CD4-positive, alpha-beta T cell treated with Interleukin-15 for 4 hours (primary cell): ENCODE data around the gene NAV2.

Source experiments
- DNase-seq: peaks from one replicate; pipeline ENCODE4 v3.0.0-alpha.2; 2020; ENCODE audit warnings: low spot score

The NAV2 gene

DNA sequence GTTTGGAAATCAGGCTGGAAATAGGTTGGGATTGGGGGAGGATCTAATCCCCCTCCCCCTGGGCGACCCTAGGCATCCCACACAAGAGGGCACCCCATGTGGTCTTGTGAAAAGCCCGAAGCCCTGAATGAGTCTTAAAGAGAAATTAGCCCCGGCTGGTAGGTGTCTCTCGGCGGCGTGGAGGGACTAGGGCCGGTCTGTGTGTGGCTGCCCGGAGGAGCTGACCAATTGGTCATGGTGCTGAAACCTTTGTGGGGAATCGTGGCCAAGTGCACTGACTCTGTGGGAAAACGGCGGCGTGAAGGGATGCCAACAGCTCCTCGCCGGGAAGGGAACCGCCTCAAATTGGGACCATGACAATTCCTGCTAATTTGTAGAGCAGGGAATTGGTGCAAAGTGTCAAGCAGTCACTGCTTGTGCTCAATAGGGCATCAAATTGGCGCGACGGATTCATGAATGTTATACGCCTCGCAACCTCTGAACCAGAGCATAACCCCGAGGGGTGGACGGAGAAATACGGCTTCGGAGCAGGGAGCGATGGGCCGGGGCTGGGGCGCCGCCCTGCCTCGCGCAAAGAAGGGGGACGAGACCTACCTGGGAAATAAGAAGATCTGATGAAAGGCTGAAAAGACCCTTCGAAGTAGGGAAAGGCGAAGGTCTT lies 446.1 kb downstream of the NAV2 start:
- DNase-seq = no peak

DNA sequence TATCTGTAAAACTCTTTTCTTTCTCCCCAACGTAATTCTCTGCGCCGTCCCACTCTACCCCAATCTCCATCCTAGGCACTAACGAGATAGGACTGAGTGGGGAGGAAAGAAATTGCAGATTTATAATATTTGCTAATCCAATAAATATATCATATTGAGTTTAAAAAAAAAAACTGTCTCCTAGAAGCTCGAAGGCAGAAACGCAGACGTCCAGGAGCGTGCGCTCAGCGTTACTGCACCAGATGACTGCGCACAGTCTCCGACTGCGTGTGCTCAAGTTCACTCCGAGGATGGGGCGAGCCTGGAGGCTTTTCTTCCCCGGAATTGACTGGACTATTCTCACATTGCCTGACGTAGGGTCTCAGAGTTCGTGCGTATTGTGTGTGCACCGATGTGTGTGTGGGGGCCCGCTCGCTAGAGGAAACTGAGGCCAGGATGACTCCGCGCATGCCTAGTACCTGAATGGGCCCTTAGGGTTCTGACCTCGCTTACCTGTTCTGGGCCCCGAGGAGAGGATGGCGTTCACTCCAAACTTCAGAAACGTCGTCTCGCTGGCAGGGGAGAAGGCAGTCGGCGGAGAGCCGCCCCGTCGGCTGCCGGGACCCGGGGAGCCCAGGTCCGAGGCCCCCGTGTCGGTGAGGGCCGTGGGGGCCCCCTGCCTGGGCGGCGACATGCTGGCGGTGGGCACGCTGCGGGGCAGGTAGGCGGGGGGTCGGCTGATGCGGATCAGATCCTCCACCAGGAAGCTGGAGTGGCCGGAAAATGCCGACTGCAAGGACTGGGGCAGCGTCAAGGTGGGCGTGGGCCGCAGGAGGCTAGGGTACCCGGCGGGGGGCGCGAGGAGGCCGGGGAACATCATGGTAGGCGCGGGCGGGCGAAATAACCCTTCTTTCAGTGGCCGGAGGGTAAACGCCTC lies 447.1 kb downstream of the NAV2 start:
- DNase-seq = no peak

DNA sequence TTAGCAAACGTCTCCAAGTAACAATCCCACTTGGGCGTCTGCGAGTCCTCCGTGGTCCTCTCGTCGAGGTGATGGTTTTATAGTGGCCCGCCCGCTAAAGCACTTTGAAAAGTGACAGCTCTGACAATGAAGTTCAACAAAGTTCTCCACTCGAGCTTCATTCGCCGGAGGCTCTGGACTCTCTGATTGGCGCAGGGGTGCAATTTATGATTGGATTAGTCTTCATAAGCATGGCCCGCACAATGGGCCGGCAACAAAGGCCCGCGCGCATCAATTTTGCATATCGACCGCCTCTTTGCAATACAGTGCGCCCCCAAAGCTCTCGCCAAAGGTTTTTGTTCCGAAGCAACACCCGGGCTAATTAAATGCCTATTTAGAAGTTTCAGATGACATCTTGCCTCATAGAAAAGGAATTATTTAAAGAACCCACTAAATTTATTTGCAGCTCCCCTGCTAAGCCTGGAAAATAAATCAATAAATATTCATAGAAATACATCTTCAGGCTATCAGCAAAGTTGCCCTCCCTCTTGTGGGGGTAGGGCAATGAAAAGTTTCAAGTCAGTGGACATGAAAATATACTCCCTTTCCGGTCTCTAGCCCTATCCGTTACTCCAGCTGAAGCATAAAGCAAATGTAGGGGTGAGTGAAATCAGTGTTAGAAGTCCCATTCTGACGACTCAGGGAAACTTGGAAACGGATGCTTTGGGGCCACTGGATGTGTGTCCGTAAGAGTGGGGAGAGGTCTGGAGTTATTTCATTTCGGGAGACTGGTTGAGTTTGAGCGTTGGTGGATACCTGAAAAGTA lies 448.0 kb downstream of the NAV2 start, which contains the start of gene DBX1:
Gene DBX1 (minus strand): TSS at position 51 of the 805 bp plus-strand sequence. CDS start 151 bp downstream, outside the sequence.
- DNase-seq = no peak

DNA sequence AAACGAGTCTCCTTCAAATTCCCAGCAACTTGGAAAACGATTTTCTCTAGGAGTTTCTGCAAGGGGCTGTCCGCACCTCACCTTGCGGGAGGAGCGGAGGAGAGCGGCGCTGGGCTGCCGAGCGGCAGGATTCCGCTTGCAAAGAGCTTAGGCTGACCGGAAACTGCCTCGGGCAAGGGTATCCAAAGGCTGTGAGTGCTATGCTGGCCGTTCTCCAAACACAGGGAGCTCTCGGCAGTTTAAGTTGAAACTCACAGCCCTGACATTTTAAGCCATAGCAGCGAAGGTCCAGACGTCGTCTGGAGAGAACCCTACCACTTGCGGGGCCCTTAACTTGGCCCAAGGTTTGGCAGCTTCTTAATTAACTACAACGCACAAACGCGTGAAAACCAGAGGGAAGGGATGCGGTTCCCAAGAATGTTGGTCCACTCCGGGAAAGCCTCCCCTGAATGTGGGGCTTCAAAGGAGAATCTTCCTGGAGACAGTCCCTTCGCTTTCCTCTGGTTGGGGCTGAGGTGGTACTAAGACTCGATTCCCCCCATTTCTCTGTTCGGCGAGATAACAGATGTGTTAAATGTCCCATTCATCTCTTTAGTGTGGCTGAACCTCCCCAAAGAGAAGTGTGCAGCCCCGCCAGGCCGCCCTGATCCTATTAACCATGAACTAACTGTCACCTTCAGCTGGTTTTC lies 448.7 kb downstream of the NAV2 start:
- no peak for DNase-seq

DNA sequence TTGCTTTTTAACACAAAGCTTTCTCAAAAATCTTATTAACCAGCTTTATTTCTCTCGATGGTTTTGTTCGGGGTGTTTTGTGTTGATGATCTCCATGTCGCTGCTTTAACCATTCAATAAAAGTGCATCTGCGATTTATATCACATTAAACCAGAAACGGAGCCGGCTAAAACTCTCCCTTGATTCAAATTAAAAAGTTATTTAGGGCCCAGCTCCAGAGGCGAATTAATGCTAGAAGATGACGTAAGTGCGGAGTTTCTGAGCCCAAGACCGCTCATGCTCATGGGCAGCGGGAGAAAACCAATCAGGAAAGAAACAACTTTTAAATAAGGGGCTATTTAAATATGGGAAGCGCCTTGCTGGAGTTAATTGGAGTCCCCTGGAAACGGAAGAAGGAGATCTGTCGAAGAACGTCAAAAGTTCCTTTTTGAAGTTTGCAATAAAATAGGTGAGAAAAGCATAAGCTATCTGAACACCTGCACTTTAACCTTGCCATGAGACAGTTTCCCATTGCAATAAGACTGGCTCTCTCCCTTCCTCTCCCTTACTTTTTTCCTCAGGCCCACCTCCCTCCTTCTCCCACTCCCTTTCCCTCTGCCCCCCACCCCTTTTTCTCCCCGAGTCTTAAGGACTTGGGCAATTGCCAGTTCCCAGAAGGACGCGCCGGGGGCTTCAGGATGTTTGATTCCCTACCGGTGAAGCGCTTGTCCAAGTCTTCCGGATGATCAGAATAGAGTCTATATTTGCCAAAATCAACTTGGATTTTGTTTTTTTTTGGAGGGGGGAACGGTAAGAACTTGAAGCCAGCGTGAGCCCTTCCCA lies 449.5 kb downstream of the NAV2 start:
- DNase-seq = no peak

DNA sequence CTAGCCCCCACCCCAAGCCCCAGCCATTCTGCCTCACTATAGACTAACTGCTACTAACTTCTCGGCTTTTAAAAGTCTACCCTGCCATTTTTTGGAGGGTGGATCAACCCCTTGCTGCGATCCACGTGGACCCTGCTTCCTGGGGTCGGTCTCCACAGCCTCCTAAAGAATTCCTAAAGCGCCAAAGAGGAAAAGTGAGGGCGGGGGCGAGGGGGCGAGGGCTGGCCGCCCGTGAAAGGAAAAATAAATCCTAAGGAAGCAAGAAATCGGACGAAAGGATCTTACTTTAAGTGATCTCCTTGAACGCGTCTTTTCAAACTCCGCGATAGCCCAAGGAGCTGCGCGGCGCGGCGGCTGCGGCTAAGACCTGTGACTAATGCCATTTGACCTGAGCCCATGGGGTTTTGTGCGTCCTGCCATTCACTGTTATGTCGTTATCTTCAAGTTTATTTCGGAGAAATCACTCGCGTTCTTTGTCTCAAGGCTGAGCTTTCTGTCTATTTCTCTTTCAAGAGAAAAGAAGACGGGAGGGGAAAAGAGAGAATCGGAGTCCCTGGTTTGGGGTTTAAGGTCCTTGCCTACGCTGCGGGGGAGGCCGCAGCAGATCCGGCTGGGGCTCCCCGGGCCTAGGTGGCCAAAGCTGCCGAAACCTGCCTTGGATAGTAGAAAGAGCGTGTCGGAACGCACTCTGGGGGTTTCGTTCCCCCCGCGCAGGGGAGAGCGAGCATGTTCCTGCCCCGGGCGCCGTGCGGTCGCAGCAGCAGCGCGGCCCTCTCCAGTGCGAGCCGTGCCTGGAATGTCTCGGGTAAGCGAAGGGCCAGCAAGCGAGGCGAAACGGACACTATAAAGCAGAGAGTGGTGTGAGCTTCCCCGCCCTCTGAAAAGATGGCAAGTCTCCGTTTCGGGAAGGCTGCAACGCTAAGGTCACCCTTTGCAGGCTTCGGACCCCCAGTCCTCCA lies 450.5 kb downstream of the NAV2 start:
- no peak for DNase-seq

DNA sequence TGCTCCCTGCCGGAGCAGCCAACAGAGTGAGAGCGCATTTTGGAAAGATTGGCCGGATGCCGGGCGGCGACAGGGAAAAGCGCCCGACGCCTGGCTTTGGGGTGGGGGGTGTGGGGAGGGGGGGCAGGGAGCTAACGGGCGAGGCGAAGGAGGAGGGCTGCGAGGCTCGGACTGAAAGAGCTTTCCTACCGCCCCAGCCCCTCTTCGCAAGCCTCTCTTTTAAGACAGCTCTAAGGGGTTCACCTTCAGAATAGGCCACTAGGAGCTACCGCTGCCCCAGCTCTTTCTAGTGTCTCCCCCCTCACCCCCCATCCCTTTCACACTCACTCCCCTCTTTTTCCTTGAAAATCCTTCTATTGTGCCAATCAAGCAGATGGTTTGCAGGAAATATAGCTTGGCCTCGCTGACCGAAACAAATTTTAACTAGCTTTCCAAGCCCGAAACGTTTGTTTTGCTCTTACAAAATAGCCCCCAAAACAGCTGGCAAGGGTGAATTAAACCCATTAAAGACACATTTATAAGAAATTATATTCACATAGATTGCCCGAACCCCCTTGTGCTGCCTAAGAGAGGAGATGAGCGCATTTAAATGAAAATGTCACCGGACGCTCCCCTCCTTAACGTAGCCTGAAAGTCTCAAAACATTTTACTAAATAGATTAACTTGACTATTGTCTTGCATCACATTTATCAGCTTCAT lies 451.3 kb downstream of the NAV2 start:
- DNase-seq = no peak
